Esophagus muscularis mucosa (tissue), 2 donors: ENCODE measurements around the gene MAP3K1.

Source experiments
- POLR2A ChIP-seq: fragments of 450-650 bp; IDR thresholded peaks from one replicate; pipeline ENCODE4 v1.6.1; 2017; ENCODE audit warnings: antibody characterized with exemption, moderate library complexity, mild to moderate bottlenecking, low read depth
- POLR2AphosphoS5 ChIP-seq, 2 donors: sonication (generic); formaldehyde crosslinking; IDR thresholded peaks; one replicate each; pipeline ENCODE4 v1.6.1; 2017; ENCODE audit warnings: antibody characterized with exemption in 2 of 2

- TF ChIP-seq POLR2AphosphoS5 (IDR thresholded peaks at IDR 0.05) = no peak
- TF ChIP-seq POLR2A = no peak
These were observed 29.9 kb downstream of the MAP3K1 start for GRCh38 chr5:56845277-56845676.
